ENCODE data around the gene COA6.

Gene COA6

DNA sequence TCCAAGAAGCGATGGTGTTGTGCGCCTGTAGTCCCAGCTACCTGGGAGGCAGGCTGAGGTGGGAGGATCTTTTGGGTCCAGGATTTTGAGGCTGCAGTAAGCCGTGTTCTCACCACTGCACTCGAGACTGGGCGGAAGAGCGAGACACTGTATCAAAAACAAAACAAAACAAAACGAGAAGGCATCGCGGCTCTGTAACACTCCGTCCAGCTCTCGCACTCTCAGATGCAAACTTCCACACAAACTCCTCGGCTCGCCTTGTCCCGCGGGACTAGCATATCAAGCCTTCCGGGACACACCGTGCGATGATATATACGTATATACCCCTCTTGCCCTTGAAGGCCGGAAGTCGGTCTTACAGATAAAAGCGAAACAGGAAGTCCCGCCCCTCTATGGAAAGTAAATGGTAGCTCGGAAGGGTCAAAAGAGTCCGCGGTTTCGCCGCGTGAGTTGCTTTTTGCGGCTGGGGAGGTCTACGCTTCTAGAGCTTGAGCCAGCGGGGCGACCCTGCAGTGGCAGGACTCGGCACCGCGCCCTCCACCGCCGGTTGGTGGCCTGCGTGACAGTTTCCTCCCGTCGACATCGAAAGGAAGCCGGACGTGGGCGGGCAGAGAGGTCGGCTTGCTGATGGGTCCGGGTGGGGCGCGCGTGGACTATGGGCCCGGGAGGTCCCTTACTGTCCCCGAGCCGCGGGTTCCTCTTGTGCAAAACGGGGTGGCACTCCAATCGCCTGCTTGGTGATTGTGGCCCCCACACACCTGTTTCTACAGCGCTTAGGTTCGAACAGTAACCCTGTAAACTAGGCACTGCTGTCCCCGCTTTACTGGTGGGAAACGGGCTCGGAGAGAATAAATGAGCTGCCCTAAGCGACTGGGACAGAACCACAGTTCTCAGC is at the start of gene COA6:
Gene COA6 (plus strand): TSS at position 393 of the 895 bp plus-strand sequence. CDS start 11 bp downstream, at position 404.
- peak; percentile 86 to 87 (median 87) for DNase-seq (ENCODE audit: low read depth in 2 of 3, low spot score in 1 of 3)

- DNase-seq (ENCODE audit: low read depth in 2 of 3, low spot score in 1 of 3) = no peak
These were observed 48.4 kb upstream of the COA6 start for GRCh38 chr1:234324821-234325220.

GRCh38 chr1:234325878-234326496 is 47.3 kb upstream of the COA6 start:
- no peak for DNase-seq (ENCODE audit: low read depth in 2 of 3, low spot score in 1 of 3)

GRCh38 chr1:234326497-234327366 is 46.5 kb upstream of the COA6 start:
- DNase-seq (ENCODE audit: low read depth in 2 of 3, low spot score in 1 of 3) = peak; percentile 37 to 71 (median 71)

- no peak for DNase-seq (ENCODE audit: low read depth in 2 of 3, low spot score in 1 of 3)
These were observed 45.6 kb upstream of the COA6 start for GRCh38 chr1:234327577-234328164.

DNA sequence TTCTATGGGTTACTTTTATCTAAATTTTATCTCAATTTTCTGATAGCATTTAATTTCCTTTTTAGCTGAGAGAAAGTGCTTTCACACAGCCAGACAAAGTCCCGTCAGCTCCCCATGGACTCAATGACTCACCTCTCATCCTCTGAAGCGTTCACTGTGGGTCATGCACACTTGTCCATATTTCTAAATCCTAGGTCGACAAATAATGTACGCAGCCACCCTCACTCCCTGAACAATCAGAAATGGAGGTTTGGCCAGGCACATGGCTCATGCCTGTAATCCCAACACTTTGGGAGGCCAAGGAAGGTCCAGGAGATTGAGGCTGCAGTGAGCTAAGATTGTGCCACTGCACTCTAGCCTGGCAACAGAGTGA is 42.4 kb upstream of the COA6 start:
- no peak for DNase-seq (ENCODE audit: low read depth in 2 of 3, low spot score in 1 of 3)

DNA sequence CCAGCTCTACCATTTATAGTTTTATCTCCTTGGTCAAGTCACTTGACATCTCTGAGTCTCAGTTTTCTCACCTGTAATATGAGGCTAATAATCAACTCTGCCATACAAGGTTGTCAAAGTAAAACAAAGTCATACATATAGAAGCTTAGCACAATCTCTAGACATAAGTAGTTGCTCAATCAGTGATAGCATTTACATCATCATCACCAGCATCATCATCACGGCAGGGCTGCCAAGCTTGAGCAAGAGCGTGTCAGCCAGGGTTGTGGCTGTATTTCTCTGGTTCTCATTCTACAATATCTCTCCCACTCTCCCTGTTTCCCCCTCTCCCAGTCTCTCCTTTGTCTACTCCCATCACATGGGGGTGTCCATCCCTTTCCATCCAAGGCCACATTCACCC is 41.7 kb upstream of the COA6 start:
- no peak for DNase-seq (ENCODE audit: low read depth in 2 of 3, low spot score in 1 of 3)

GRCh38 chr1:234336359-234336758 is 36.9 kb upstream of the COA6 start:
- DNase-seq (ENCODE audit: low read depth in 2 of 3, low spot score in 1 of 3) = no peak

GRCh38 chr1:234337233-234337632 is 36.0 kb upstream of the COA6 start:
- DNase-seq (ENCODE audit: low read depth in 2 of 3, low spot score in 1 of 3) = no peak

GRCh38 chr1:234340528-234340927 is 32.7 kb upstream of the COA6 start:
- DNase-seq (ENCODE audit: low read depth in 2 of 3, low spot score in 1 of 3) = no peak

- DNase-seq (ENCODE audit: low read depth in 2 of 3, low spot score in 1 of 3) = no peak
These were observed 30.5 kb upstream of the COA6 start for GRCh38 chr1:234342774-234343173.

- DNase-seq (ENCODE audit: low read depth in 2 of 3, low spot score in 1 of 3) = no peak
These were observed 28.0 kb upstream of the COA6 start for GRCh38 chr1:234345237-234345636.

- no peak for DNase-seq (ENCODE audit: low read depth in 2 of 3, low spot score in 1 of 3)
These were observed 24.3 kb upstream of the COA6 start for GRCh38 chr1:234348964-234349363.

DNA sequence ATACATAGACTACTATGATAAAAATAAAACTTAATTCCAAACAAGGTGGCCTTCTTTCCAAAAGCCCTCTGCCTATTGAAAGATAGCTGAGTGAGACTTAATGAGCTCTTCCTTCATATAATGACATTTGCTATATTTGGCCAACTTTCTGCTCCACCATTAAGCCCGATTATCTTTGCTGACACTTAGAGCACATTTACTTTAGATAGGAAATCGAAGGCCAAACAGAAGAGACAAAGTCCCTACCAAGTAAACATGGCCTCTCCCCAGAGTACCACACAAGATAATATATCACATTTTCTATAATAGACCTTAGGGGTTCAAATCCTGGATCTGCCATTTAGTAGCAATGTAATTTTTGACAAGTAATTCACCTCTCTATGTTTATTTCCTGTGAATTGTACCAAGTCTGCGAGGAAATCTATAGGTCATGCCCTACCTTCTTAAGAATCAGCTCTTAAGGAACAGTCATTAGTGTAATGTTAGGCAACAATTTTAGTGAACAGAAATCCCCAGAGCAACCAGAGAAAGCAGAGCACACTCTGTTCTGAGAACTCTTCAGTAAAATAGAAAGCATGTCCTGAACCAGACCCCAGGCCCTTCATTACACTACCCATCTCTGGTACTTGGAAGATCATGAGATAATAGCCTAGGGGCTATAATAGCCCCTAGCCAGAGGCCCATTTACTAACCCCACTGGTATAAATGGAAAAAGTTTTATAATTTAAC is 17.3 kb upstream of the COA6 start:
- DNase-seq (ENCODE audit: low read depth in 2 of 3, low spot score in 1 of 3) = no peak

DNA sequence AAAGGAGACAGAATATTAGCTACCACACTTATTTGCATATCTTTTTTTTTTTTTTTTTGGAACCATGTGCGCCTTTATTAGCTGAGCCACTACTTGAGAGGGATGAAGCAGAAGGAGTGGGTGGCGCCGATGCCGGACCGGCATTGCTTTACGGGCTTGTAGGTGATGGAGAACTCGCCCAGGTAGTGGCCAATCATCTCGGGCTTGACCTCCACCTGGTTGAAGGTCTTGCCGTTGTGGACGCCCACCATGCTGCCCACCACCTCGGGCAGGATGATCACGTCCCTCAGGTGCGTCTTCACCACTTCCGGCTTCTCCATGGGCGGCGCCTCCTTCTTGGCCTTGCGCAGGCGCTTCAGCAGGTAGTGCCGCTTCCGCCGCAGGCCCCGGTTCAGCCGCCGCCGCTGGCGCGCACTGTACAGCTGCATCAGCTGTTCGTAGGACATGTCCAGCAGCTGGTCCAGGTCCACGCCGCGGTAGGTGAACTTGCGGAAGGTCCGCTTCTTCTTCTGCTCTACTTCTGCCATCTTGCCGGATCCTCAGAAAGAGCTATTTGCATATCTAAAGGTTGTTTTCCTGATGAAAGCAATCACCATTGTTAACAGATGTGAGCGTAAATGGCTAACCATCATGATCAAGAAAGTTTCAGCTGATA is 16.5 kb upstream of the COA6 start:
- peak; percentile 18 to 30 (median 19) for DNase-seq (ENCODE audit: low read depth in 2 of 3, low spot score in 1 of 3)

GRCh38 chr1:234357831-234358230 is 15.4 kb upstream of the COA6 start:
- DNase-seq (ENCODE audit: low read depth in 2 of 3, low spot score in 1 of 3) = no peak

DNA sequence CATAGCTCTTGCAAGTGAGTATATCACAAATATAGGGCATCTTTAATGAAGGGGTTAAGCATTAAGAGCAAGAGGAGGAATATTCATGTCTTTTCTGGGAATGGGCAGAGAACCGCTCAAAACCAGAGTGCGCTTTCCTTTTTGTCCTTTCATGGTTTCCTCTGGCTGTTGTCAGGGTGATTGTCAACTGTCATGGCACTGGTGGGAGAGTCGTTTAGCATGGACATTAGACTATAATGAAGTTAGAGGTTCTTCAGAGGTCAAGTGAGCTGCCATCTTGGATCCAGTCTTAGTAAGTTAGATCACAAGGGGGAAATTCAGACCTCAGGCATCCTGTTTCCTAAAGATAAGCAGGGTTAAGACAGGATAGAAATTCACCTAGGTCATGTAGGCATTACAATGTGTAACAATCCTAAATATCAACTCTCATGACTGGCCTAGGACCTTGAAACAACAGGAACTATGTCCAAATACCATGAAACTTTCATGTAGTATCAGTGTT is 12.1 kb upstream of the COA6 start:
- no peak for DNase-seq (ENCODE audit: low read depth in 2 of 3, low spot score in 1 of 3)

DNA sequence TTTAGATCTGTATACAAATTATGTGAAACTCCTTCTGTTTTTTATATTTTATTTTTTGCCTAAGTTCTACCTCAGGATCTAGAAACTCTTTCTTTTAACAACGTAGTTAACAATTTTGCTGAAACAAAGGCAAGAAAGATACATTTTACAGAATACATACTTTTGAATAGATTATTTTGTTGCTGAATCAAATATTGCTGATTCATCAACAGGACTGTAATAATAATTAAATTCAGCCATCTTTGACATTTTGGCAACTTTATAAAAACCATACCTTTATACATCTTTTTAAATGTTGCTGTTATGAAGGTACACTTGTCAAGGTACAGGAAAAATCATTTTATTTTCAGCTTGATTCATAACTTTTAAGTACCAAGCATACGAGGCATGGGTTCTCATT is 10.7 kb upstream of the COA6 start:
- DNase-seq (ENCODE audit: low read depth in 2 of 3, low spot score in 1 of 3) = no peak

DNA sequence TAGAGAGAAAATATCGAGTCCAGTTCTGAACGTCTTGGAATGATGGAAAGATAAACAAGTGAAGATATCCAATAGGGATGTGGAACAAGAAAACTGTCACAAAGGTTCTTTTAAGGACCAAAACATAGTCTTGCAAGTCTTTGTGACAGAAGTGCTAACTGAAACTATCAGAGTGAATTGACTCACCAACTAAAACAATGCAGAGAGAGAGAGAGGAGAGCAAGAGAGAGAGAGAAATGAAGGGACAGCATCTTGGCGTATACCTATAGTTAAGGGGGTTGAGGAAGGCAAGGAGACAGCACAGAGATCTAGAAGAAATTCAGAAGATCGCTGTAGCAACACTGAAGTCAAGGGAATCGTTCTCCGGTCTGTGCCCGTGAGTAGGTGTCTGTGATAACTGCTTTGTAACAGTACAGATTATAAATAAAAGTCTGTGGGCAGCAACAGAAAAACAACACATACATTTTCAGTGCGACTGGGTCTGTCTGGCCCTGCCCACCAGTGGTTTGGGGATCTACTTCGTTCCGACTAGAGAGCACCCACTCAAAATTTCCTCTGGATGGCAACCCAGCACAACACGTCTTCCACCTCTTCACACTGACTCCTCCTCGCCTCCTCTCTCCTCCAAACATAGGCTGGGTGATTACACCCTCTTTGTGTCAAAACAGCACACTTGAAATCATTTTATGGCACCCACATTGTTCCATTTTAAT is 4.8 kb upstream of the COA6 start:
- peak in 1 of 3 donors; percentile 19 for DNase-seq (ENCODE audit: low read depth in 2 of 3, low spot score in 1 of 3)

All from stimulated activated CD4-positive, alpha-beta T cell treated with anti-CD3 and anti-CD28 coated beads, Interleukin-12 subunit alpha, Interleukin-12 subunit beta, amount 100 ng/mL, for 48 hours (primary cell).